Measurements from ENCODE around the gene MTA3.

Gene MTA3

DNA sequence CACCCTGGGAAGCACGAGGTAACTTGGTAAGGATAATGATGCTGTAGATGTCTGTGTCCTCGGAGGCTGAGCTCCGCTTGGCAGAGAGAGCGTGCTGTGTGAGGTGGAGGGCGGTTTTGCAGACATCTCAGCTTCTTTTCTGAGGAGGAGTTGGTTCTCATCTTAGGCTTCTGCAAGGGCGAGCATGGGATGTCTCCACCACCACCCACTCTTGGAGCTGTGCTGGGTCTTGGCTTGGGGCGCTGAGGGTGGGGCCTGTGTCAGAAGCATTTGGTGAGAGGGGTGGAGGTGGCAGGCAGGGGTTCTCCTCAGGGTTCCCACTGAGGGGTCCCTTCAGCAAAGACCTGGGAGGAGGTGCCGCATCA, 186.3 kb downstream of the MTA3 start:
- no peak for DNase-seq (ENCODE audit: low spot score)
- in situ Hi-C loops (cut with MboI; ENCODE audit: low sequenced_read_pairs, unreplicated experiment) = no loop called here
- TF ChIP-seq, protein P1, sequence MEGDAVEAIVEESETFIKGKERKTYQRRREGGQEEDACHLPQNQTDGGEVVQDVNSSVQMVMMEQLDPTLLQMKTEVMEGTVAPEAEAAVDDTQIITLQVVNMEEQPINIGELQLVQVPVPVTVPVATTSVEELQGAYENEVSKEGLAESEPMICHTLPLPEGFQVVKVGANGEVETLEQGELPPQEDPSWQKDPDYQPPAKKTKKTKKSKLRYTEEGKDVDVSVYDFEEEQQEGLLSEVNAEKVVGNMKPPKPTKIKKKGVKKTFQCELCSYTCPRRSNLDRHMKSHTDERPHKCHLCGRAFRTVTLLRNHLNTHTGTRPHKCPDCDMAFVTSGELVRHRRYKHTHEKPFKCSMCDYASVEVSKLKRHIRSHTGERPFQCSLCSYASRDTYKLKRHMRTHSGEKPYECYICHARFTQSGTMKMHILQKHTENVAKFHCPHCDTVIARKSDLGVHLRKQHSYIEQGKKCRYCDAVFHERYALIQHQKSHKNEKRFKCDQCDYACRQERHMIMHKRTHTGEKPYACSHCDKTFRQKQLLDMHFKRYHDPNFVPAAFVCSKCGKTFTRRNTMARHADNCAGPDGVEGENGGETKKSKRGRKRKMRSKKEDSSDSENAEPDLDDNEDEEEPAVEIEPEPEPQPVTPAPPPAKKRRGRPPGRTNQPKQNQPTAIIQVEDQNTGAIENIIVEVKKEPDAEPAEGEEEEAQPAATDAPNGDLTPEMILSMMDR (IDR thresholded peaks at IDR 0.05; ENCODE audit: borderline replicate concordance, control extremely low read depth, extremely low read depth, insufficient read depth, missing control alignments) = no peak

DNA sequence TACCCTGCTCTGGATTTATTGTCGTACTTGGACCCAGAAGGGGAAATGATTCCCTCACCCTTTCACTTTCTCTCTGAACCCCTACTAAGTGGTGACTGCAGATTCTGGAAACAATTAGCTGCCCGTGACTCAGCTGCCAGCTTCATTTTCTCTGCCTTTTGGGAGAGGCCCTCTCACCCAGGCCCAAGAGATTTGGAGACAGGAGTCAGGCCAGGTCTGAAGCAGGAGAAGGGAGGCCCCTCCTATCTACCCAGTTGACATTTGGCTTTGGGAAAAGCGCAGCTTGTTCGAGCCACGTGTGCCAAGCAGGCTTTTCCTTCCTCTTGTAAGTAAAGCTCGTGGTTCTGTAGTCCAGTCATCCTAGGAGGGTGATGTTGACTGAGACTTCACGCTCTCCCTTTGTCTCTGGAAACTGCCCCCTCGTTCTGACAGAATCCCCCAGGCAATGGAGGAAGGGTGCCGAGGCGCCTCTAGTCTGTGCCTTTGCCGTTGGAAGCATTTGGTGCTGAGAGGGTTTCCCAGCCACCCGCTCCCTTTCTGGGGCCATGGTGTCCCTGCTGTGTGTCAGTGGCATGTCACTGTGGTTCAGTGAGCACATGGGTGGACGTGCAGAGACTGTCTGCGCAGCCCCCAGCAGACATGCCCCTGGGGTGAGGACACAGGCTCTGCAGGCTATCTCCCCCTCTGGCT, 186.9 kb downstream of the MTA3 start:
- in situ Hi-C loops (cut with MboI; ENCODE audit: low sequenced_read_pairs, unreplicated experiment) = no loop called here
- peak; percentile 37 for DNase-seq (ENCODE audit: low spot score)
- TF ChIP-seq, protein P1 (IDR thresholded peaks at IDR 0.05; ENCODE audit: borderline replicate concordance, control extremely low read depth, extremely low read depth, insufficient read depth, missing control alignments) = no peak

DNA sequence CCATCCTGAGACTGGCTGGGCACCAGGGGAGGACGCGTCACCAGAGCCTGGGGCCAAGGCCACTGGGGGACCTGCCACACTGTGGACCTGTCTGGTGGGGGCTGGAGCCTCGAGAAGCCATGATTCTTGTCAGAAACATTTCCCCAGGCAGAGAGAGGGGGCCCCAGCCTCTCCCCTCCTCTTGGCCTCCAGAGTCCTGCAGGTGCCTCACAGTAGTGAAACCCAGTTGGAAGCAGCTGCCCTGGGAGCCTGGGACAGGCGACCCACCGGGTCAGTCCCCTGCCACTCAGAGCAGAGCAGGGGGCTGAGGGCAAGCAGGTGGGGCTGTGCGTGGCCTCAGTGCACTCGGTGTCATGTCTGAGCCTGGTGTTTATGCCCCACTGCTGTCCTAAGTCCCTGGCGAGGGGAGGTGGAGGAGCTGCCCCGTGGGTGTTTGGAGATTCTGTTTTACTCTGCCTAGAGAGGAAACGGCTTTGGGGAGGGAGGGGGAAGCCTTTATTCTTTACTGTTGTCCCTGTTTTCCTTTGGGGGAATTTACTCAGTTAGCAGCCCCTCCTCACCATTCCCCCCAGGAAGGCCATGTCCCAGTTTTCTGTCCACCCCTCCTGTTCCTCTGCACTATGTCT, 187.8 kb downstream of the MTA3 start:
- DNase-seq (ENCODE audit: low spot score) = no peak
- TF ChIP-seq, protein P1 (IDR thresholded peaks at IDR 0.05; ENCODE audit: borderline replicate concordance, control extremely low read depth, extremely low read depth, insufficient read depth, missing control alignments) = no peak
- in situ Hi-C loops (cut with MboI; ENCODE audit: low sequenced_read_pairs, unreplicated experiment) = no loop called here

DNA sequence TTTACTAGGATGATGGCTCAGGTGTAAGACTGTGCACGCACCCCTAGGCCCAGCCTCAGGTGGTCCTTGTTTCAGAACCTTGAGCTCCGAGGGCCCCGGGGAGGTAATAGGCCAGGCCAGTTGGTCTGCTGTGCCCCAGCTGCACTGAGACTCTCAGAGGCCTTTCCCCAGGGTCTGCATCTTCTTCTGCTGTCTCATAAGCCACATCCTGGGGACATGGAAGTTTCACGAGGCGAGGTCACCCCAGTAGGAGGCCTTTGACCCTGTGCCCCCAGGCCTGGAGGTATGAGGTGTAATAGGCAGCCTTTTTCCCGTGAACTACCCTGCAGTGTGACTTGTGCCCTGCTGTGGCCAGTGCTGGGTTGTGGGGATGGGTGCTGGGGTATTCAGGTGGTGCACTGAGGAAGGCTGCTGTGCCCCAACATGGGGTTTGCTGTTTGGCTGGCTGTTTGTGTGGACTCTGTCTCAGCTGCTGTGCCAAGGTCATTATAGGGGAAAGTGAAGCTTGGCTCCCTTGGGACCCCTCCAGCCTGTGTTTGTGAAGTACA, 188.6 kb downstream of the MTA3 start:
- no peak for DNase-seq (ENCODE audit: low spot score)
- in situ Hi-C loops (cut with MboI; ENCODE audit: low sequenced_read_pairs, unreplicated experiment) = no loop called here
- TF ChIP-seq, protein P1 (IDR thresholded peaks at IDR 0.05; ENCODE audit: borderline replicate concordance, control extremely low read depth, extremely low read depth, insufficient read depth, missing control alignments) = no peak

DNA sequence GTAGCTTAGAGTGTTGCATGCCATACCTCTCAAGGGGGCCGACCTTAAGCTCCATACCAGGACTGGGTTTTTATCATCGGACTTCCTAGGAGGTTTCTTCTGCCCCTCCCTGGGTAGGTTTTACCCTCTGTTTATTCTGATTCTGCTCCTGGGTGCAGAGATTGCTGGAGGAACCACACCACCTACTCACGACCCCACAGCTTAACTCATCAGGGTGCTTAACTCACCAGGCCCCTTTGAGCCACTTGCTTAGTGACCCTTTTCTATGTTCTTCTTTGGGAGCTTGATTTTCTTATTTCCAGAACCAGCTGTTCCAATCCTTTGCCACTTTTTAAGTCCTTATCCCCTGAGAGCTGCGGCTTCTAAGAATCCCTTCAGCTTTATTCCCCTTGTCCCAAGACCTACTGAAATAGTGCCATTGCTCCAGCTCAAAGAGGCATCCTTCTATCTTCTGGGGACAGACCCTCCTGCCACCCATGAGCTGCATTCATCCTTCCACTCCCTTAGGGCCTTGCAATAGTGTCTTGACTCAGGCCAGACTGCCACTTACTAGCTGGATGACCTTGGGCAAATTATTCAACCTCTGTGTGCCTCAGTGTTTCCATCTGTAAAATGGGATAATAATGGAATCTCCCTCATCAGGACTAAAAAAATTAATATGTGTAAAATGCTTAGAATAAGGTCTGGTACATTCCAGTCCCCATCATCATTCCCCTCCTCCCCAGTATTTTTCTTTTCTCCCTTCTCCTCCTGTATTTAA, 189.7 kb downstream of the MTA3 start:
- in situ Hi-C loops (cut with MboI; ENCODE audit: low sequenced_read_pairs, unreplicated experiment) = no loop called here
- TF ChIP-seq, protein P1 (IDR thresholded peaks at IDR 0.05; ENCODE audit: borderline replicate concordance, control extremely low read depth, extremely low read depth, insufficient read depth, missing control alignments) = no peak
- no peak for DNase-seq (ENCODE audit: low spot score)

DNA sequence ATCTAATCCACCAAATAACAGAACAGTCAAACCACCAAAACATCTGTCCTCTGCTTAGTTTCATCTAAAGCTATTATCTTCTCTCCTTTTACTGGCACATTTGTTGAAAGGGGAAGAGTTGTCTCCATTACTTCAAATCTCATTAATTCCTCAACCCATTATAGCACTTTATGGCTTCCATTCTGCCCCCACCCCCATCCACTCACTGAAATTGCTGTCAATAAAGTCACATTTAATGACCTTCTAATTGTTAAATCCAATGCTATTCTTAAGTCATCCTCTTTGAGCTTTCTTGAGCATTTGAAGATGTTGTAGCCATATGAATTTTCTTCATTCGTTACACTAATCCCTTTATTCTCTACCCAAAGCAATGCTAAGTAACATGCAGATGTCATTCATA, 190.3 kb downstream of the MTA3 start:
- TF ChIP-seq, protein P1 (IDR thresholded peaks at IDR 0.05; ENCODE audit: borderline replicate concordance, control extremely low read depth, extremely low read depth, insufficient read depth, missing control alignments) = no peak
- in situ Hi-C loops (cut with MboI; ENCODE audit: low sequenced_read_pairs, unreplicated experiment) = no loop called here
- DNase-seq (ENCODE audit: low spot score) = no peak

All from GM13976 (cell line).